ENCODE data around the gene POLR3GL. TPM values are rescaled to one million over a fixed set of nuclear protein-coding genes. Genes with fewer than 3 reads are reported as not detected.

The POLR3GL gene
- total RNA-seq, 2 experiments from 2014 or later = 19.8 to 27.3 TPM

- H3K4me3 ChIP-seq (ENCODE audit: low read depth, low read length, poor library complexity, severe bottlenecking) = no peak overlapping the region
- ChIA-PET POLR2A (interaction anchor here (0.5 to 8.3 kb wide), 4 partner anchors 8 to 42 kb away, joined by 4 to 67 read pairs (median 6); no protein-coding TSS in a partner anchor), CTCF (ENCODE audit: unreplicated experiment) (no interaction called here)
- DNase-seq (ENCODE audit: low spot score) = no peak
- peaks cover 10% of the 10 kb centered on the region; the same call in 1 of the 2 replicates for H3K79me2 ChIP-seq (ENCODE audit: insufficient read depth, low read depth, low read length)
- H3K36me3 ChIP-seq (ENCODE audit: insufficient read depth, low read length) = peaks cover 37% of the 10 kb centered on the region
- BruUV-seq (replicated peaks) = no TSS peak
- no peak overlapping the region for H3K4me2 ChIP-seq (ENCODE audit: low read length)
- no peak overlapping the region for H2AFZ ChIP-seq (ENCODE audit: low read length)
- H3K4me1 ChIP-seq (ENCODE audit: insufficient read depth, low read length, poor library complexity, severe bottlenecking) = peaks cover 36% of the 10 kb centered on the region
- TF ChIP-seq, protein P1, sequence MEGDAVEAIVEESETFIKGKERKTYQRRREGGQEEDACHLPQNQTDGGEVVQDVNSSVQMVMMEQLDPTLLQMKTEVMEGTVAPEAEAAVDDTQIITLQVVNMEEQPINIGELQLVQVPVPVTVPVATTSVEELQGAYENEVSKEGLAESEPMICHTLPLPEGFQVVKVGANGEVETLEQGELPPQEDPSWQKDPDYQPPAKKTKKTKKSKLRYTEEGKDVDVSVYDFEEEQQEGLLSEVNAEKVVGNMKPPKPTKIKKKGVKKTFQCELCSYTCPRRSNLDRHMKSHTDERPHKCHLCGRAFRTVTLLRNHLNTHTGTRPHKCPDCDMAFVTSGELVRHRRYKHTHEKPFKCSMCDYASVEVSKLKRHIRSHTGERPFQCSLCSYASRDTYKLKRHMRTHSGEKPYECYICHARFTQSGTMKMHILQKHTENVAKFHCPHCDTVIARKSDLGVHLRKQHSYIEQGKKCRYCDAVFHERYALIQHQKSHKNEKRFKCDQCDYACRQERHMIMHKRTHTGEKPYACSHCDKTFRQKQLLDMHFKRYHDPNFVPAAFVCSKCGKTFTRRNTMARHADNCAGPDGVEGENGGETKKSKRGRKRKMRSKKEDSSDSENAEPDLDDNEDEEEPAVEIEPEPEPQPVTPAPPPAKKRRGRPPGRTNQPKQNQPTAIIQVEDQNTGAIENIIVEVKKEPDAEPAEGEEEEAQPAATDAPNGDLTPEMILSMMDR (conservative IDR thresholded peaks at IDR 0.05; ENCODE audit: low read length) = no peak
- TF ChIP-seq EZH2phosphoT487 (IDR thresholded peaks at IDR 0.05; ENCODE audit: borderline replicate concordance, low read depth, low read length) = no peak
- no peaks in the 10 kb centered on the region for H3K9me2 ChIP-seq (ENCODE audit: insufficient read depth, low read length)
- no peaks in the 10 kb centered on the region for H3K9me3 ChIP-seq (ENCODE audit: low read length)
- intact Hi-C loops (cut with micrococcal nuclease; ENCODE audit: unreplicated experiment) = no loop called here
- no peak overlapping the region for H3K27ac ChIP-seq (ENCODE audit: low read depth, low read length, poor library complexity, severe bottlenecking)
- H4K20me1 ChIP-seq (ENCODE audit: insufficient read depth, low read length) = no peaks in the 10 kb centered on the region
These were observed 25.9 kb downstream of the POLR3GL start for GRCh38 chr1:145990249-145990855.

DNA sequence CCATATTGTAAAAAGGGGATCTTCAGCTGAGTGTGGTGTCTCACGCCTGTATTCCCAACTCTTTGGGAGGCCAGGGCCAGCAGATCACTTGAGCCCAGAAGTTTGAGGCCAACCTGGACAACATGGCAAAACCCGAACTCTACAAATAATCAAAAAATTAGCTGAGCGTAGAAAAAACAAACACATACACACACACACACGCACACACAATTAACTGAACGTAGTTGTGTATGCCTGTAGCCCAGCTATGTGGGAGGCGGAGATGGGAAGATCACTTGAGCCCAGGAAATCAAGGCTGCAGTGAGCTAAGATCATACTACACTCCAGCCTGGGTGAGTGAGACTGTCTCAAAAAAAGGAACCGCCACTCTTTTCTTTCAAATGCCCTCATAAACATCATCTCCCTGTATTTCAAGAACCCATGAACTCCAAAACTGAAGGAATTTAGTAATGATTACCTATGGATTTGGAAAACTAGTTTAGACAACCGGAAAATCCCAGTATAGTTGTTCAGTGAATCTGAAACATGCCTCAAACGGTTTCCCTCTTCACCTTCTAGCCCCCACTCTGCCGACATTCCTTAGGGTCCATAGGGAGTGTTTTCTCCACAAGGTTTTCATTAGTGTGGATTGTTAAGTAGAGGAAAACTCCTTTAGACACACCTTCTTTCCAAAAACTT, 27.4 kb downstream of the POLR3GL start:
- CTCF ChIA-PET (ENCODE audit: unreplicated experiment) = no interaction called here
- POLR2A ChIA-PET = interaction anchor here (0.6 to 8.3 kb wide), 5 partner anchors 8 to 46 kb away, joined by 3 to 67 read pairs (median 4); partner anchors contain the start of gene LIX1L
- peaks cover 43% of the 10 kb centered on the region for H3K36me3 ChIP-seq (ENCODE audit: insufficient read depth, low read length)
- peaks cover 25% of the 10 kb centered on the region; the same call in 1 of the 2 replicates for H3K79me2 ChIP-seq (ENCODE audit: insufficient read depth, low read depth, low read length)
- H3K4me2 ChIP-seq (ENCODE audit: low read length) = no peak overlapping the region
- no TSS peak for BruUV-seq (replicated peaks)
- H2AFZ ChIP-seq (ENCODE audit: low read length) = no peak overlapping the region
- H3K9me3 ChIP-seq (ENCODE audit: low read length) = no peaks in the 10 kb centered on the region
- TF ChIP-seq, protein P1 (conservative IDR thresholded peaks at IDR 0.05; ENCODE audit: low read length) = no peak
- TF ChIP-seq EZH2phosphoT487 (IDR thresholded peaks at IDR 0.05; ENCODE audit: borderline replicate concordance, low read depth, low read length) = no peak
- no peaks in the 10 kb centered on the region for H3K9me2 ChIP-seq (ENCODE audit: insufficient read depth, low read length)
- no peak overlapping the region for H3K27ac ChIP-seq (ENCODE audit: low read depth, low read length, poor library complexity, severe bottlenecking)
- H3K4me1 ChIP-seq (ENCODE audit: insufficient read depth, low read length, poor library complexity, severe bottlenecking) = peaks cover 35% of the 10 kb centered on the region
- H3K4me3 ChIP-seq (ENCODE audit: low read depth, low read length, poor library complexity, severe bottlenecking) = no peak overlapping the region
- DNase-seq (ENCODE audit: low spot score) = no peak
- intact Hi-C loops (cut with micrococcal nuclease; ENCODE audit: unreplicated experiment) = no loop called here
- H4K20me1 ChIP-seq (ENCODE audit: insufficient read depth, low read length) = no peaks in the 10 kb centered on the region
